Mucosa of descending colon (tissue), 3 donors: ENCODE data around the gene GPC3. TPM values are rescaled to one million over a fixed set of nuclear protein-coding genes. Genes with fewer than 3 reads are reported as not detected.
"Not testable (repeated sequence)": the region's sequence is repeated elsewhere in the genome, so short reads cannot be mapped to it uniquely, and the experiment has no call there.

Source experiments
- ATAC-seq: fragments of 200-7000 bp; cut with Tn5 transposase; one replicate; pipeline ENCODE4 v1.9.1; 2020; ENCODE audit warnings: mild to moderate bottlenecking, moderate library complexity
- DNase-seq, 3 donors: peaks; one replicate each; pipeline ENCODE4 v3.0.0-alpha.2; 2020
- H3K36me3 ChIP-seq: fragments of 200-600 bp; one replicate; pipeline ENCODE4 v1.8.0; 2021; ENCODE audit warnings: low read depth, mild to moderate bottlenecking
- H3K4me1 ChIP-seq: fragments of 200-600 bp; one replicate; pipeline ENCODE4 v1.8.0; 2021; ENCODE audit warnings: low read depth, mild to moderate bottlenecking
- H3K4me3 ChIP-seq: fragments of 200-600 bp; one replicate; pipeline ENCODE4 v1.8.0; 2021; ENCODE audit warnings: mild to moderate bottlenecking
- H3K9me3 ChIP-seq: fragments of 200-600 bp; one replicate; pipeline ENCODE4 v1.8.0; 2021; ENCODE audit warnings: mild to moderate bottlenecking
- CTCF ChIP-seq: fragments of 200-600 bp; IDR thresholded peaks from one replicate; pipeline ENCODE4 v1.8.0; 2022; ENCODE audit warnings: antibody characterized with exemption, mild to moderate bottlenecking
- intact Hi-C, 2 donors: fragments of 100-400 bp; cut with DNase I in 1 of 2; cut with micrococcal nuclease in 1 of 2; formaldehyde crosslinking; loops; one replicate each; pipeline versions ENCODE4 v1.11.0 to v1.11.1; 2022; cut with DNase I, micrococcal nuclease
- total RNA-seq, 3 donors: library from RNA; stranded (reverse); fragmentation: NEBNext Ultra II Directional in 2 of 3; extraction: Animal tissue kit (Norgen Biotek cat#: 25700) in 2 of 3; gene quantifications; one replicate each; pipeline versions ENCODE4 v1.2.1 to v1.2.4, GENCODE V29; 2021 to 2023
- donor health status: DM: no; HTN: no; CAD: no; lungs with moderate emphysema.
- donor health status: DM: no; HTN: no; CAD: no.
- donor health status: DM: no; HTN: yes; CAD: no.

The GPC3 gene
- total RNA-seq, 3 donors from 2014 or later: 0.55 to 2.8 (median 2.1) TPM

DNA sequence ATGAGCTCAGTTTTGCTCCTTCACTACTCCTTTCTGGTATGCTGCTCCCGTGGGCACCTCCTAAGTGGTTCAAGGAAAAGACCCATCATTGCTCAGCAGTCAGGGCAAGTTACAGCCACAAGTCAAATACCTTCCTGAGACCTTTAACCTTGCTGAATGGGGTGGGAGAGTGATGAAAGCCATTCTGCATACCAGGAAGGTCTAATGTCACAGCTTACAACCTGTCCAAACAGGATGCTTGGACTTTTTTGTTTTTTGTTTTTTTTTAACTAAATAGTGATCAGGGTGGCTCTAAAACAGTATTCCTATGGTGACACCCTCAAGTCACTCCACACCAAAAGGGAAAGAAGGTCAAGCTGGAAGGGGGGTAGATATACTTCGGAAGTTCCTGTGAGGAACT lies 93.1 kb downstream of the GPC3 start:
- TF ChIP-seq CTCF: no peak
- DNase-seq (no peak), ATAC-seq (no peak)
- H3K9me3 ChIP-seq: no peaks in the 10 kb centered on the region
- H3K36me3 ChIP-seq: no peaks in the 10 kb centered on the region
- no peak overlapping the region for H3K4me3 ChIP-seq
- intact Hi-C loops: no loop called here
- H3K4me1 ChIP-seq: no peaks in the 10 kb centered on the region

- Histone ChIP-seq H3K9me3 (no peaks in the 10 kb centered on the region), H3K36me3 (no peaks in the 10 kb centered on the region), H3K4me3 (no peak overlapping the region), H3K4me1 (no peaks in the 10 kb centered on the region)
- no peak for TF ChIP-seq CTCF
- no peak for DNase-seq
- ATAC-seq: no peak
- intact Hi-C loops: no loop called here
Observed at GRCh38 chrX:133888984-133889383, 96.4 kb downstream of the GPC3 start.

DNA sequence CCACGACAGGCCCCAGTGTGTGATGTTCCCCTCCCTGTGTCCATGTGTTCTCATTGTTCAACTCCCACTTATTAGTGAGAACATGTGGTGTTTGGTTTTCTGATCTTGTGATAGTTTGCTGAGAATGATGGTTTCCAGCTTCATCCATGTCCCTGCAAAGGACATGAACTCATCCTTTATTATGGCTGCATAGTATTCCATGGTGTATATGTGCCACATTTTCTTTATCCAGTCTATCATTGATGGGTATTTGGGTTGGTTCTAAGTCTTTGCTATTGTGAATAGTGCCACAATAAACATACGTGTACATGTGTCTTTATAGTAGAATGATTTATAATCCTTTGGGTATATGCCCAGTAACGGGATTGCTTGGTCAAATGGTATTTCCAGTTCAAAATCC lies 97.3 kb downstream of the GPC3 start:
- ATAC-seq, H3K4me3 ChIP-seq, H3K36me3 ChIP-seq, intact Hi-C loops, H3K4me1 ChIP-seq, DNase-seq, H3K9me3 ChIP-seq: not testable (repeated sequence)

DNA sequence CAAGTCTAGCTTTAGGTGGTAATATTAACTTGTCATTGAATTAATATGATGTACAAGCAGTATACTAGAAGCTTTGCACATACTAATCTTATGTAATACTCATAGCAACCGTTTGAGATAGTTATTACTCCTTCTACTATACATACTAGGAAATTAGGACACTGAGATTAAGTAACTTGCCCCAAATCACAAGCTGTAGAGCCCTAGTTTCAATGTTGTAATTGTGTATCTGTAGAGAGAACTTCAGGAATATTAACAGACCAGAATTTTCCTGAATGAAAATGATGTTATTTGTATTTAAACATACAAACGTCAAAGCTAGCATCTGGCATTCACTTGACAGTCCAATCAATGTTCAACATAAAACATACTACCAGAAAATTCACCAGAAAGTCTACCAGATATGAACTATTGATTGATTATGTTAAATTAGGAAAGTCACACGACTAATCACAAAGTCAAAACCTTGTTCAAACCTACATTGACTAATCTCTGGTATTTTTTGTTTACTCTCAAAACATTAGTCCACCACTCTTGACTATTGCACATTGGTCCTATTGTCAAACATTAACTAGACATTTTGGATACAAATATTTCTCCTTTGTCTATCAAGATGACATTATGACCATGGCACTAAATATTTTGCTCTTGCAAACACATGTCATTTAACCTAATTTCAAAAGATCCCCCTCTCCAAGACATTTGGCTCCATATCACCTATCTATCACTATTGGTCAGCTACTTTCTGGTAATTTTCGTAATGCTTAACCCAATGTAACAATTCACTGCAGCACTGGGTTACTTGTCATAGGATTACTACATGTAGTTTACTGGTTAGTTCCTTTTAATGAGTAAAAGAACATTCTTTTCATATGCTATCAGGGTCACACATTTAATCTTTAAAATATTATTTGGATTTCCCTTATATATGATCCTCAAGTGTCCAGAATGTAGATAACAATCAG lies 100.7 kb downstream of the GPC3 start:
- Histone ChIP-seq H3K9me3 (no peaks in the 10 kb centered on the region), H3K36me3 (no peaks in the 10 kb centered on the region), H3K4me3 (no peak overlapping the region), H3K4me1 (no peaks in the 10 kb centered on the region)
- ATAC-seq (no peak), DNase-seq (no peak)
- TF ChIP-seq CTCF: no peak
- intact Hi-C loops: no loop called here

- no peaks in the 10 kb centered on the region for H3K4me1 ChIP-seq
- DNase-seq (no peak), ATAC-seq (no peak)
- intact Hi-C loops: no loop called here
- H3K4me3 ChIP-seq: no peak overlapping the region
- no peak for TF ChIP-seq CTCF
- H3K9me3 ChIP-seq: no peaks in the 10 kb centered on the region
- H3K36me3 ChIP-seq: no peaks in the 10 kb centered on the region
Observed at GRCh38 chrX:133881893-133882292, 103.5 kb downstream of the GPC3 start.

DNA sequence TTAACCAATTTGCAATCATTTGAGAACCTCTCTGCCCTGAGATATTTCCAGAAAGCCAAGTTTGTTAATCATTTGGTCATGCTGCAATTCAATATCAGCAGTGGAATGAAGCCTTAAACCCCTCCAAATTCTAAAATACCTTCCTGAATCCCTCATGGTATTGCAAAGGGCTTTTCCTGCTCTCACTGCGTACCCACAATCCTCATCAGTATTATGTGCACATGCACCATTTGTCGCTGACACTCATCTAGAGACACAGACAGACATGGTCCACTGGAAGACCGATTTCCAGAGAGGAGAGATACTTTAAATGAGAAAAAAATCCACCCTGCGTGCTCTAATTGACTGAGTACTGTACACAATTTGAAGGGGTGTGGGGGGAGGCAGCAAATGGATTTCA lies 104.4 kb downstream of the GPC3 start:
- intact Hi-C loops: no loop called here
- Histone ChIP-seq H3K4me1 (no peaks in the 10 kb centered on the region), H3K9me3 (no peaks in the 10 kb centered on the region), H3K4me3 (no peak overlapping the region), H3K36me3 (no peaks in the 10 kb centered on the region)
- no peak for TF ChIP-seq CTCF
- ATAC-seq (no peak), DNase-seq (no peak)
